Karpas-422 (cell line): ENCODE measurements around the gene BANF1. TPM values are rescaled to one million over a fixed set of nuclear protein-coding genes. Genes with fewer than 3 reads are reported as not detected.

Source experiments
- total RNA-seq: library from RNA; depleted of rRNA; stranded (reverse); fragments of >200 nt; shearing (Covaris generic); gene quantifications from 2 replicates; pipeline ENCODE4 v1.2.3, GENCODE V29; 2014; ENCODE audit warnings: low replicate concordance; rRNA removed

Gene BANF1
- total RNA-seq, 1 experiment from 2014 or later = 84.2 TPM

Other genes with a start within 250 kb of the BANF1 start
- 11.1 and 19.8 TPM in 2 replicates for gene AP5B1, start 221.5 kb upstream of the BANF1 start, total RNA-seq
- not detected in 2 replicates for gene OVOL1, start 215.4 kb upstream of the BANF1 start, total RNA-seq
- not detected in 2 replicates for gene SNX32, start 168.5 kb upstream of the BANF1 start, total RNA-seq
- gene CFL1, start 144.3 kb upstream of the BANF1 start, total RNA-seq = 514 and 827 TPM in 2 replicates
- gene MUS81, start 142.1 kb upstream of the BANF1 start, total RNA-seq = 41.3 and 89.0 TPM in 2 replicates
- 1.3 and 2.6 TPM in 2 replicates for gene EFEMP2, start 129.7 kb upstream of the BANF1 start, total RNA-seq
- gene CTSW, start 122.7 kb upstream of the BANF1 start, total RNA-seq = not detected in 2 replicates
- gene FIBP, start 114.0 kb upstream of the BANF1 start, total RNA-seq = 207 and 248 TPM in 2 replicates
- gene CCDC85B, start 111.8 kb upstream of the BANF1 start, total RNA-seq = 21.3 and 56.7 TPM in 2 replicates
- not detected in 2 replicates for gene FOSL1, start 102.1 kb upstream of the BANF1 start, total RNA-seq
- gene C11orf68, start 83.4 kb upstream of the BANF1 start, total RNA-seq = 7.3 and 11.0 TPM in 2 replicates
- gene DRAP1, start 83.1 kb upstream of the BANF1 start, total RNA-seq = 66.2 and 111 TPM in 2 replicates
- gene TSGA10IP, start 57.0 kb upstream of the BANF1 start, total RNA-seq = not detected in 2 replicates
- 23.1 and 63.2 TPM in 2 replicates for gene SART1, start 40.8 kb upstream of the BANF1 start, total RNA-seq
- gene EIF1AD, start 346 bp upstream of the BANF1 start, total RNA-seq = 39.4 and 57.0 TPM in 2 replicates
- not detected in 2 replicates for gene CST6, start 9.5 kb downstream of the BANF1 start, total RNA-seq
- not detected in 2 replicates for gene CATSPER1, start 24.0 kb downstream of the BANF1 start, total RNA-seq
- gene GAL3ST3, start 46.7 kb downstream of the BANF1 start, total RNA-seq = not detected in 2 replicates
- 89.0 and 166 TPM in 2 replicates for gene SF3B2, start 49.9 kb downstream of the BANF1 start, total RNA-seq
- 60.5 and 81.1 TPM in 2 replicates for gene PACS1, start 67.8 kb downstream of the BANF1 start, total RNA-seq